ENCODE data around the gene CUTA. TPM values are rescaled to one million over a fixed set of nuclear protein-coding genes. Genes with fewer than 3 reads are reported as not detected.
"Not testable (repeated sequence)": the region's sequence is repeated elsewhere in the genome, so short reads cannot be mapped to it uniquely, and the experiment has no call there.

Gene CUTA
- total RNA-seq, 2 experiments from 2014 or later = 176 to 185 TPM

DNA sequence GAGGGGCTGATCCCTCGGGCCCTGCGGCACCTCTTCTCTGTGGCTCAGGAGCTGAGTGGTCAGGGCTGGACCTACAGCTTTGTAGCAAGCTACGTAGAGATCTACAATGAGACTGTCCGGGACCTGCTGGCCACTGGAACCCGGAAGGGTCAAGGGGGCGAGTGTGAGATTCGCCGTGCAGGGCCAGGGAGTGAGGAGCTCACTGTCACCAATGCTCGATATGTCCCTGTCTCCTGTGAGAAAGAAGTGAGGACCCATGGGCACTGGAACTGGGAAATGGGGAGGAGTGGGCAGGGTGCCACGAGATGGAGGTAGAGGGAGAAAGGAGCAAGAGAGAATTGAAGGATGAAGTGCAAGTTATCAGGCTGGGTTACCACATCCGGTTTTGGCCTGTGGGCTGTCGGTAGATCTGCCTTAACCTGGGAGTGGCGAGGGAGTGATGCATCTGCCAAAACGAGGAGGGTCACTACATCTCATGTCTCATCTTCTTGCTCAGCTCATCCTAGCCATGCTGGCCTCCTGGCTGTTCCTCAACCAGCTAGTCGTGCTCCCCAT lies 12.4 kb downstream of the CUTA start:
- Mint-ChIP-seq H3K36me3 (ENCODE audit: low read depth) (peaks cover 5% of the 10 kb centered on the region), H3K27ac (peak overlapping the region; percentile 47), H3K4me3 (no peak overlapping the region), H3K9me3 (no peaks in the 10 kb centered on the region), H3K4me1 (ENCODE audit: low read depth) (peaks cover 20% of the 10 kb centered on the region), H3K27me3 (no peaks in the 10 kb centered on the region)
- ChIA-PET CTCF (interaction anchor here (2.4 kb wide), 1 partner anchor 15 kb away, joined by 8 read pairs; no protein-coding TSS in a partner anchor), POLR2A (interaction anchor here (0.6 to 0.7 kb wide), 2 partner anchors 13 to 434 kb away, joined by 3 to 4 read pairs; no protein-coding TSS in a partner anchor)
- ATAC-seq (ENCODE audit: poor library complexity) = no peak
- intact Hi-C loops (cut with DNase I, micrococcal nuclease) = loop anchor here in 1 of 2 experiments (5.0 kb wide), 1 partner anchor 128 kb away; the partner anchor contains the start of gene B3GALT4
- Histone ChIP-seq H3K9me3 (ENCODE audit: control insufficient read depth in 1 of 2, insufficient read depth in 1 of 2, low read length in 2 of 2) (no peaks in the 10 kb centered on the region), H3K27ac (ENCODE audit: low read depth in 1 of 2, low read length in 2 of 2) (no peak overlapping the region), H3K36me3 (ENCODE audit: insufficient read depth, low read length) (no peaks in the 10 kb centered on the region), H3K4me1 (ENCODE audit: insufficient read depth, low read length) (peaks cover 28% of the 10 kb centered on the region), H3K4me3 (ENCODE audit: low read length) (no peak overlapping the region), H3K27me3 (ENCODE audit: control insufficient read depth in 1 of 2, insufficient read depth in 2 of 2, low read length in 2 of 2) (no peaks in the 10 kb centered on the region)
- peak in 2 of 14 experiments; percentile 48 to 59 for DNase-seq
- TF ChIP-seq, protein P1, sequence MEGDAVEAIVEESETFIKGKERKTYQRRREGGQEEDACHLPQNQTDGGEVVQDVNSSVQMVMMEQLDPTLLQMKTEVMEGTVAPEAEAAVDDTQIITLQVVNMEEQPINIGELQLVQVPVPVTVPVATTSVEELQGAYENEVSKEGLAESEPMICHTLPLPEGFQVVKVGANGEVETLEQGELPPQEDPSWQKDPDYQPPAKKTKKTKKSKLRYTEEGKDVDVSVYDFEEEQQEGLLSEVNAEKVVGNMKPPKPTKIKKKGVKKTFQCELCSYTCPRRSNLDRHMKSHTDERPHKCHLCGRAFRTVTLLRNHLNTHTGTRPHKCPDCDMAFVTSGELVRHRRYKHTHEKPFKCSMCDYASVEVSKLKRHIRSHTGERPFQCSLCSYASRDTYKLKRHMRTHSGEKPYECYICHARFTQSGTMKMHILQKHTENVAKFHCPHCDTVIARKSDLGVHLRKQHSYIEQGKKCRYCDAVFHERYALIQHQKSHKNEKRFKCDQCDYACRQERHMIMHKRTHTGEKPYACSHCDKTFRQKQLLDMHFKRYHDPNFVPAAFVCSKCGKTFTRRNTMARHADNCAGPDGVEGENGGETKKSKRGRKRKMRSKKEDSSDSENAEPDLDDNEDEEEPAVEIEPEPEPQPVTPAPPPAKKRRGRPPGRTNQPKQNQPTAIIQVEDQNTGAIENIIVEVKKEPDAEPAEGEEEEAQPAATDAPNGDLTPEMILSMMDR (IDR thresholded peaks at IDR 0.05) = no peak

DNA sequence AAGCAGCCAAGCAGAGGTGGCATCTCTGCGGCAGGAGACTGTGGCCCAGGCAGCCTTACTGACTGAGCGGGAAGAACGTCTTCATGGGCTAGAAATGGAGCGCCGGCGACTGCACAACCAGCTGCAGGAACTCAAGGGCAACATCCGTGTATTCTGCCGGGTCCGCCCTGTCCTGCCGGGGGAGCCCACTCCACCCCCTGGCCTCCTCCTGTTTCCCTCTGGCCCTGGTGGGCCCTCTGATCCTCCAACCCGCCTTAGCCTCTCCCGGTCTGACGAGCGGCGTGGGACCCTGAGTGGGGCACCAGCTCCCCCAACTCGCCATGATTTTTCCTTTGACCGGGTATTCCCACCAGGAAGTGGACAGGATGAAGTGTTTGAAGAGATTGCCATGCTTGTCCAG lies 13.0 kb downstream of the CUTA start:
- H3K27ac ChIP-seq (ENCODE audit: low read depth in 1 of 2, low read length in 2 of 2) = no peak overlapping the region
- H3K4me1 Mint-ChIP-seq (ENCODE audit: low read depth) = peaks cover 15% of the 10 kb centered on the region
- H3K36me3 ChIP-seq (ENCODE audit: insufficient read depth, low read length) = no peaks in the 10 kb centered on the region
- H3K9me3 Mint-ChIP-seq = no peaks in the 10 kb centered on the region
- POLR2A ChIA-PET = no interaction called here
- no peaks in the 10 kb centered on the region for H3K27me3 ChIP-seq (ENCODE audit: control insufficient read depth in 1 of 2, insufficient read depth in 2 of 2, low read length in 2 of 2)
- H3K9me3 ChIP-seq (ENCODE audit: control insufficient read depth in 1 of 2, insufficient read depth in 1 of 2, low read length in 2 of 2) = no peaks in the 10 kb centered on the region
- H3K36me3 Mint-ChIP-seq (ENCODE audit: low read depth) = peaks cover 5% of the 10 kb centered on the region
- no peaks in the 10 kb centered on the region for H3K27me3 Mint-ChIP-seq
- TF ChIP-seq, protein P1 (IDR thresholded peaks at IDR 0.05) = no peak
- intact Hi-C loops (cut with DNase I, micrococcal nuclease) = loop anchor here in 1 of 2 experiments (5.0 kb wide), 1 partner anchor 128 kb away; the partner anchor contains the start of gene B3GALT4
- CTCF ChIA-PET = no interaction called here
- no peak overlapping the region for H3K4me3 ChIP-seq (ENCODE audit: low read length)
- peaks cover 25% of the 10 kb centered on the region for H3K4me1 ChIP-seq (ENCODE audit: insufficient read depth, low read length)
- DNase-seq (no peak), ATAC-seq (ENCODE audit: poor library complexity) (no peak)
- H3K27ac Mint-ChIP-seq = no peak overlapping the region
- H3K4me3 Mint-ChIP-seq = no peak overlapping the region

DNA sequence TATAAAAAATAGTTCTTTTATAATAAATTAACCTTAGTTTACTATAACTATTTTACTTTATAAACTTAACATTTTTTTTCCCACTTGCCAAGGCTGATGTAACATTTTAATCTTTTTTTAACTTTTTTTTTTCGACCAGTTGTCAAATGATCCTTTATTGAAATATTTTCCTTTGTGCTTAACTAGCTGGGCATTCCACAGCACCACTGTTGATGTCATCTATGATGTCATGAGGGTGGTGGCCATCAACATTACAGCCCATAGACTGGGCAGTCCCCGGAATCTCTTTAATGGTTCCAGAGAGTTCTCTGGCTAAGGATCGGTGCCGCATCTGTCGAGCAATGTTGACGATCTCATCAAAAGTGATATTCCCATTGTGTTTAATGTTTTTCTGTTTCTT lies 18.0 kb downstream of the CUTA start:
- POLR2A ChIA-PET; H3K36me3 Mint-ChIP-seq (ENCODE audit: low read depth); H3K4me1 Mint-ChIP-seq (ENCODE audit: low read depth); H3K36me3 ChIP-seq (ENCODE audit: insufficient read depth, low read length); H3K4me3 Mint-ChIP-seq; DNase-seq; H3K27me3 ChIP-seq (ENCODE audit: control insufficient read depth in 1 of 2, insufficient read depth in 2 of 2, low read length in 2 of 2); H3K4me3 ChIP-seq (ENCODE audit: low read length); intact Hi-C loops (cut with DNase I, micrococcal nuclease); H3K4me1 ChIP-seq (ENCODE audit: insufficient read depth, low read length); H3K27ac Mint-ChIP-seq; H3K27me3 Mint-ChIP-seq; H3K9me3 Mint-ChIP-seq; H3K27ac ChIP-seq (ENCODE audit: low read depth in 1 of 2, low read length in 2 of 2); H3K9me3 ChIP-seq (ENCODE audit: control insufficient read depth in 1 of 2, insufficient read depth in 1 of 2, low read length in 2 of 2); ATAC-seq (ENCODE audit: poor library complexity); CTCF ChIA-PET: not testable (repeated sequence)

DNA sequence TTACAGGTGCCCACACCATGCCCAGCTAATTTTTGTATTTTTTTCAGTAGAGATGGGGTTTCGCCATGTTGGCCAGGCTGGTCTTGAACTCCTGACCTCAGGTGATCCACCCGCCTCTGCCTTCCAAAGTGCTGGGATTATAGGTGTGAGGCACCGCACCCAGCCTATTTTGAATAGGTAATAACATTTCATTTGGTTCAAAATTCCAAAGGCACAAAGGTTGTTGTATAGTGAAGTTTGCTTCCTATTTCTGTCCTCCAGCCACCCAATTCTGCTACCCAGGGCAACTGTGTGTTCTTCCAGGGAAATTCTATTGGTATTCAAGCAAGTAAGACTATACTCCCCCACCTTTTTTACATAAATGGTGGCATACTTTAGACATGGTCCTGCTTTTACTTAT lies 19.3 kb downstream of the CUTA start:
- H3K27ac Mint-ChIP-seq; H3K4me1 ChIP-seq (ENCODE audit: insufficient read depth, low read length); H3K27me3 Mint-ChIP-seq; H3K4me3 ChIP-seq (ENCODE audit: low read length); CTCF ChIA-PET; POLR2A ChIA-PET; H3K36me3 Mint-ChIP-seq (ENCODE audit: low read depth); ATAC-seq (ENCODE audit: poor library complexity); DNase-seq; H3K27me3 ChIP-seq (ENCODE audit: control insufficient read depth in 1 of 2, insufficient read depth in 2 of 2, low read length in 2 of 2); H3K27ac ChIP-seq (ENCODE audit: low read depth in 1 of 2, low read length in 2 of 2); H3K36me3 ChIP-seq (ENCODE audit: insufficient read depth, low read length); intact Hi-C loops (cut with DNase I, micrococcal nuclease); H3K4me1 Mint-ChIP-seq (ENCODE audit: low read depth); H3K9me3 Mint-ChIP-seq; H3K4me3 Mint-ChIP-seq; H3K9me3 ChIP-seq (ENCODE audit: control insufficient read depth in 1 of 2, insufficient read depth in 1 of 2, low read length in 2 of 2): not testable (repeated sequence)
